CD4-positive, CD25-positive, alpha-beta regulatory T cell (primary cell): Measurements from ENCODE around the gene DLG2. TPM values are rescaled to one million over a fixed set of nuclear protein-coding genes. Genes with fewer than 3 reads are reported as not detected.

Experiments
- ATAC-seq, 2 donors: fragments of 150-1000 bp; cut with Tn5 transposase; one replicate each; pipeline ENCODE4 v1.10.0; 2021; ENCODE audit warnings: low read depth in 2 of 2, moderate number of reproducible peaks in 2 of 2, moderate library complexity in 1 of 2
- DNase-seq, 3 donors: peaks; one replicate each; pipeline versions ENCODE4 v3.0.0 to v3.0.0-alpha.2; 2012 to 2022; ENCODE audit warnings: mixed read lengths in 1 of 3
- H3K27ac ChIP-seq: one replicate; pipeline ENCODE4 v1.7.0; 2013; ENCODE audit warnings: mild to moderate bottlenecking, low read length; ENCODE audit not compliant: insufficient read depth, poor library complexity, severe bottlenecking
- H3K27me3 ChIP-seq: one replicate; pipeline ENCODE4 v1.7.0; 2013; ENCODE audit warnings: low read length; ENCODE audit not compliant: control insufficient read depth, insufficient read depth
- H3K36me3 ChIP-seq: one replicate; pipeline ENCODE4 v1.7.0; 2013; ENCODE audit warnings: mild to moderate bottlenecking, low read length, moderate library complexity; ENCODE audit not compliant: control insufficient read depth, insufficient read depth
- H3K4me1 ChIP-seq: 2 replicates; pipeline ENCODE4 v1.7.0; 2013; ENCODE audit warnings: mild to moderate bottlenecking, low read length; ENCODE audit not compliant: insufficient read depth, control insufficient read depth, poor library complexity, severe bottlenecking
- H3K4me3 ChIP-seq: one replicate; pipeline ENCODE4 v1.7.0; 2013; ENCODE audit warnings: low read depth, mild to moderate bottlenecking, low read length, moderate library complexity
- H3K9me3 ChIP-seq, 2 experiments: 1 replicate in 1 of 2; 2 replicates in 1 of 2; pipeline ENCODE4 v1.7.0; 2013; ENCODE audit warnings: low read length in 2 of 2, mild to moderate bottlenecking in 1 of 2, moderate library complexity in 1 of 2; ENCODE audit not compliant: control insufficient read depth in 2 of 2
- H3K27ac Mint-ChIP-seq, 3 donors: one replicate each; pipeline ENCODE4 v1.8.0; 2020 to 2022; ENCODE audit warnings: mild to moderate bottlenecking in 3 of 3, mixed read lengths in 3 of 3, moderate library complexity in 2 of 3
- H3K27me3 Mint-ChIP-seq: one replicate; pipeline ENCODE4 v1.8.0; 2022; ENCODE audit warnings: mild to moderate bottlenecking, mixed read lengths
- H3K36me3 Mint-ChIP-seq: one replicate; pipeline ENCODE4 v1.8.0; 2020; ENCODE audit warnings: mixed read lengths
- H3K4me1 Mint-ChIP-seq, 4 donors: one replicate each; pipeline ENCODE4 v1.8.0; 2020 to 2022; ENCODE audit warnings: mixed read lengths in 4 of 4, mild to moderate bottlenecking in 1 of 4
- H3K4me3 Mint-ChIP-seq, 4 donors: one replicate each; pipeline ENCODE4 v1.8.0; 2020 to 2022; ENCODE audit warnings: mild to moderate bottlenecking in 4 of 4, mixed read lengths in 4 of 4, moderate library complexity in 3 of 4
- H3K9me3 Mint-ChIP-seq, 7 donors: one replicate each; pipeline ENCODE4 v1.8.0; 2020 to 2022; ENCODE audit warnings: mixed read lengths in 7 of 7, mild to moderate bottlenecking in 3 of 7, moderate library complexity in 2 of 7
- polyA plus RNA-seq, 4 donors: library from polyadenylated mRNA; unstranded; fragments of 300-500 nt; fragmentation: Illumina TruSeq; gene quantifications; one replicate each; pipeline ENCODE4 v1.2.3, GENCODE V29; 2021
- total RNA-seq: library from RNA; stranded (reverse); gene quantifications from one replicate; pipeline ENCODE4 v1.2.3, GENCODE V29; 2022

Gene DLG2
- total and polyA plus RNA-seq, 5 donors from 2014 or later: 0.26 to 2.0 (median 0.94) TPM

DNA sequence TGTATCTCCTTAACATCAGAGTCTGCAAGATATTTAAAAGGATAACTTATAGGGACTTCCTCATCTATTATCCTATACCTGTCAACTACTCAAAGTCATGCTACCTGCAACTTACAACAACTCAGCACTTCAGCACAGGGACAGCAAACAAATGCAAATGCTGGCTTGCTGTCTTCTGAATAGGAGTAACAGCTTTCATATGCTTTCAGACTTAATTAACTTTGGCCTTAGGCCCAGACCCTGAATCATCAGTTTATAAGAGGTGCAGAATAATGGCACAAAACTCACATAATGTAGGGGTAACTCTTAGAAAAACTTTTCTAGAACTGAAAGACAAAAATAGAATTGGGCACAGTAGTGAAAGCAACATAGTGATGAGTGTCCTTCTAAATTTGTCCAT is 953.4 kb downstream of the DLG2 start:
- H3K9me3 Mint-ChIP-seq: peaks cover 0 to 22% (median 8%) of the 10 kb centered on the region in 7 donors
- Histone ChIP-seq H3K36me3 (no peaks in the 10 kb centered on the region), H3K4me1 (no peaks in the 10 kb centered on the region), H3K27ac (no peak overlapping the region), H3K4me3 (no peak overlapping the region), H3K9me3 (peaks cover 0 to 2% of the 10 kb centered on the region in 2 experiments), H3K27me3 (no peaks in the 10 kb centered on the region)
- no peaks in the 10 kb centered on the region for H3K27me3 Mint-ChIP-seq
- DNase-seq: no peak
- no peak overlapping the region for H3K27ac Mint-ChIP-seq
- no peak overlapping the region for H3K4me3 Mint-ChIP-seq
- no peaks in the 10 kb centered on the region for H3K4me1 Mint-ChIP-seq
- peaks cover 3% of the 10 kb centered on the region for H3K36me3 Mint-ChIP-seq
- ATAC-seq: no peak

DNA sequence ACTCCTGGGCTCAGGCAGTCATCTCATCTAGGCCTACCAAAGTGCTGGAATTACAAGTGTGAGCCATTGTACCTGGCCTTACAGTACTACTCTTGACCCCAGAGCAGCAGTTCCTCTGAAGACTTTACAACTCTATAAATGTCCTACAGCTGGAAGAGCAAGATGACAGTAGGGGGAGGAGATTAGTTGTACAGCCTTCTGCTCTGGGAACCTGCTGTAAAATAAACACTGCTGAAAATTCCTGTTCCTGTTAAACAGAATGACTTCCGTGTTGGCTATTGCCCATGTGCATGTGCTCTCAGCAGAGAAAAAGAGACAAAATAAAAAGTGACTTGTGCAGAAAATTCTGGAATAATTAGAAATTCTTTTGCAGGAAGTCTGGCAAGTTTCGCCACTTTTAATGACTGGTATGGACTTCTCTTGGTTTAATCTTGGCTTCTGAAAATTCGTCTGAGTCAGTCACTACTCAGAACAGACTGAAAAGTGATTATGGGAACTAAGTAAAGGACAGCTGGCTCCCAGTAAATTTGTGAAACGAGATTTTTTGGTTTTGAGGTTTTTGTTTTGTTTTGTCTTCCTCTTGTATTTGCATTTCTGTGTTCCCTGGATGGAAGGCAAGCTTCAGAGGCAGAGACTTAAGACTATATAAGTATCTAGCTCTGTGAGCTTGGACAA is 955.7 kb downstream of the DLG2 start:
- no peaks in the 10 kb centered on the region for H3K27me3 Mint-ChIP-seq
- no peaks in the 10 kb centered on the region for H3K27me3 ChIP-seq
- H3K4me3 Mint-ChIP-seq: no peak overlapping the region
- no peak overlapping the region for H3K27ac Mint-ChIP-seq
- no peak for ATAC-seq
- no peaks in the 10 kb centered on the region for H3K4me1 Mint-ChIP-seq
- no peak overlapping the region for H3K27ac ChIP-seq
- DNase-seq: no peak
- H3K4me3 ChIP-seq: no peak overlapping the region
- H3K36me3 ChIP-seq: no peaks in the 10 kb centered on the region
- peaks cover 3% of the 10 kb centered on the region for H3K36me3 Mint-ChIP-seq
- H3K4me1 ChIP-seq: no peaks in the 10 kb centered on the region
- H3K9me3 Mint-ChIP-seq: peaks cover 0 to 22% (median 9%) of the 10 kb centered on the region in 7 donors
- H3K9me3 ChIP-seq: peaks cover 2 to 6% of the 10 kb centered on the region in 2 experiments

DNA sequence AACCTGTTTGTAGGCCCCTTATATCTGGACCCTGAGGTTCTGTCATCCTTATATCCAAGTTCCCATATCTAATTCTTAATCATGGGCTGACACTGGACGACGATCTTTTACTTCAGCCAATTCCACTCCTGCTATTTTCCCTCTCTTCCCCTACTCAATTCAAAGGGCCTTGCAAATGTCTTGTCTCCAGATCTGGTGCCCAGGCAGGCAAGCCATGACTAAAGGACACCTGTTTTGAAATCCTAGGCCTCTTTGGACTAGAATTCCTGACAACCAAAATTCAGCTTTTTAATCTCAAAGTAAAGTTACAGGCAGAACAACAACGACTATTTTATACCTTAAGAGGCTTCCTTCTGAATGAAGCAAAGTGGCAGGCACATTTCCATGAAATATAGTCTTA is 963.4 kb downstream of the DLG2 start:
- Histone ChIP-seq H3K9me3 (peaks cover 0 to 6% of the 10 kb centered on the region in 2 experiments), H3K27ac (no peak overlapping the region), H3K36me3 (no peaks in the 10 kb centered on the region), H3K4me3 (no peak overlapping the region), H3K27me3 (no peaks in the 10 kb centered on the region), H3K4me1 (no peaks in the 10 kb centered on the region)
- no peak overlapping the region for H3K27ac Mint-ChIP-seq
- no peak for ATAC-seq
- no peak overlapping the region for H3K4me3 Mint-ChIP-seq
- no peaks in the 10 kb centered on the region for H3K36me3 Mint-ChIP-seq
- no peaks in the 10 kb centered on the region for H3K27me3 Mint-ChIP-seq
- DNase-seq: no peak
- peaks cover 4 to 18% (median 9%) of the 10 kb centered on the region in 7 donors for H3K9me3 Mint-ChIP-seq
- H3K4me1 Mint-ChIP-seq: no peaks in the 10 kb centered on the region

DNA sequence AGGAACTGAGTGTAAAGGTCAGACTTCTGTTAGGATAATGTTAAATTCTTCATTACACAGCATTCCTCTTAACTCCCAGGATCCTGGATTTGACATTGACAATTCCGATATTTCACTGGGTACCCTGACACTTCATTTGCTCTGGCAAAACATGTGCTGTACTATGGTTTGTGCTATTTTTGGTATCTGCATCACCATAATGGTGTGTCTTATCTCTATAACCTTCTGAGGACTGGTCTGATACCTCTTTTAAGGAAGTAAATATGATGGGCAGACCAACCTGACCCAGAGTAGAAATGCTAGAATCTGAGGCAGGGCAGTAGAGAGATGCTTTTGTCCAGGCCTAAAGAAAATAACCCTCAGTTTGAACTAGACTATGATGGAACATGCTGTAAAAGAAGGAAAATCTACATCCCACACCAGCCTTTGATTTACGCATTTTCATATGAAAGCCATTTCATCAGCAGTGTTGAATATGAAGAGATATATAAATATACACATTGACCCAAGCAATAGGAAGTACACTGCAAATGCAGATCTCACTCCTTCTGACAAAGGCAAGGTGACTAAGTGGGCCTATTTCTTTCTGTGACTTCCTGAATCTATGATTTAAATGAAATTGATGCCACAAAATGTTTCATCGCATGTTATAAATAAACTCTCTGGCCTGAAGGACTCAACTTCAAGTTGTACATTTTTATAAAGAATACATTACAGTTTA is 966.7 kb downstream of the DLG2 start:
- peaks cover 3 to 34% (median 9%) of the 10 kb centered on the region in 7 donors for H3K9me3 Mint-ChIP-seq
- no peaks in the 10 kb centered on the region for H3K27me3 ChIP-seq

DNA sequence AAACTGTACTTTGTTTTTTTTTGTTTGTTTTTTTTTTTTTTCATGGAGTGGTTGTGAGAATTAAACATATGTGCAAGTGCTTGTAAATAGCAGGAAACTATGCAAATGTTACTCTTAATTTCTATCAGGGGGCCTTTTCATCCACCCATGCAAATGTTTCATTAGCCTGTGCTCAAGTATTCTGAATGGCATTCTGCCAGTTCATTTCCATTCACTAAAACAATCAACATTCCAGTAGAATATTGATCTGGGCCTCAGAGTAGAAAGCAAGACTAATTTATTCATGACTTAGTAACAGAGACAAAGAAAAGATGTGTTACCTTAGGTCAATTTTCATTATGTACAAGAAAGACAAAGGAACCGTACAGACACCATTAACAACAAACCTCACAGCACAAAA is 971.4 kb downstream of the DLG2 start:
- H3K27ac ChIP-seq: no peak overlapping the region
- no peaks in the 10 kb centered on the region for H3K36me3 Mint-ChIP-seq
- H3K9me3 ChIP-seq: no peaks in the 10 kb centered on the region
- peaks cover 0 to 42% (median 9%) of the 10 kb centered on the region in 7 donors for H3K9me3 Mint-ChIP-seq
- no peak overlapping the region for H3K4me3 ChIP-seq
- no peaks in the 10 kb centered on the region for H3K4me1 Mint-ChIP-seq
- no peaks in the 10 kb centered on the region for H3K36me3 ChIP-seq
- H3K27ac Mint-ChIP-seq: no peak overlapping the region
- ATAC-seq (no peak), DNase-seq (no peak)
- no peak overlapping the region for H3K4me3 Mint-ChIP-seq
- no peaks in the 10 kb centered on the region for H3K4me1 ChIP-seq
- no peaks in the 10 kb centered on the region for H3K27me3 ChIP-seq
- H3K27me3 Mint-ChIP-seq: no peaks in the 10 kb centered on the region

More for the DNA sequence above, 966.7 kb downstream of the DLG2 start:
- Histone ChIP-seq H3K36me3 (no peaks in the 10 kb centered on the region), H3K4me3 (no peak overlapping the region), H3K4me1 (no peaks in the 10 kb centered on the region), H3K27ac (no peak overlapping the region), H3K9me3 (no peaks in the 10 kb centered on the region)
- Mint-ChIP-seq H3K4me1 (no peaks in the 10 kb centered on the region), H3K36me3 (no peaks in the 10 kb centered on the region), H3K4me3 (no peak overlapping the region), H3K27ac (no peak overlapping the region), H3K27me3 (no peaks in the 10 kb centered on the region)
- DNase-seq (no peak), ATAC-seq (no peak)

DNA sequence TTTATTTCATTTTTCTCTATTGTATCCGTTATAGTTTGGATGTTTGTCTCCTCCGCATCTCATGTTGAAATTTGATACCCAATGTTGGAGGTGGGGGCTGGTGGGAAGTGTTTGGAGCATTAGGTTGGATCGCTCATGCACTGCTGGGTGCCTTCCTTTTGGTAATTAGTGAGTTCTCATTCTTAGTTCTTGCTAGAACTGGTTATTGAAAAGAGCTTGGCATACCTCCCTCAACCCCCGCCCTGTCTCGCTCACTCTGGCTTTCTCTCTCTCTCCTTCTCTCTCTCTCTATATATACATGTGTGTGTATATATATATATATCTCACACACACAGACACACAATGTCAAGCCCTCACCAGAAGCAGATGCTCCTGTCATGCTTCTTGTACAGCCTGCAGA is 978.7 kb downstream of the DLG2 start:
- no peaks in the 10 kb centered on the region for H3K27me3 ChIP-seq
- no peak overlapping the region for H3K4me3 ChIP-seq
- ATAC-seq (no peak), DNase-seq (no peak)
- Mint-ChIP-seq H3K9me3 (peaks cover 0 to 34% (median 3%) of the 10 kb centered on the region in 7 donors), H3K36me3 (no peaks in the 10 kb centered on the region), H3K27ac (no peak overlapping the region), H3K27me3 (no peaks in the 10 kb centered on the region), H3K4me3 (no peak overlapping the region), H3K4me1 (no peaks in the 10 kb centered on the region)
- no peaks in the 10 kb centered on the region for H3K36me3 ChIP-seq
- H3K9me3 ChIP-seq: no peaks in the 10 kb centered on the region
- no peaks in the 10 kb centered on the region for H3K4me1 ChIP-seq
- H3K27ac ChIP-seq: no peak overlapping the region

DNA sequence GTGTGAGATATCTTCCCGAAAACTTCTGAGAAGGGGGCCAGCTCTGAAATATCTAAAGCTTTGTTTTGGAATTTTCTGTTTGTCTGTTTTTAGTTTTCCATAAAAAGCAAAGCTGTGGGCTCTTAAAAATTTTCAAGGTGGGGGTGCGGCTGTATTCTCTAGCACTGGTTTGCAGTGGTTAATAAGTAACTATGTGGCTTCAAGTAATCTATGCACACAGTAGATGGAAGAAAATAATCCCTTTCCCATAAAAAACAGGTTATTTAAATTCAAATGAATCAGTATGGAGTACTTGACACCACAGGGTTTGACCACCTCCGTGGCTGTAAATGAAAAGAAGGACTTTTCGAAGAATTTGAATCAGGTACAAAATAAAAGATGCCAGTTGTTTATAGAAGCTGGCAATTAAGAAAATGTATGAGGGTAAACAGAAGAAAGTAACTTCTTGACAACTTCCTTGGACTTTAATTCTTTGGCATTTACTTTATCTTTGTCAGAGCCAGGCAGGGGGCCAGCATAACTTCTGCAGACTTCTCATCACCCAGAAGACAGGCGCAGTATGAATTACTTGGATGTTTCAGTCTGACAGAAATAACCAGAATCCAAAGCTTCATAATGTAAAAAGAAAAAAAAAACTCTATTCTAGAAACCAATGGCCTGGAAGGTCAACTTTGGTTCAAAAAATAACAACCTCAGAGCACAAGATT is 981.0 kb downstream of the DLG2 start:
- H3K4me3 ChIP-seq: no peak overlapping the region
- DNase-seq (no peak), ATAC-seq (no peak)
- no peaks in the 10 kb centered on the region for H3K27me3 Mint-ChIP-seq
- H3K4me1 Mint-ChIP-seq: no peaks in the 10 kb centered on the region
- no peak overlapping the region for H3K27ac Mint-ChIP-seq
- H3K27ac ChIP-seq: no peak overlapping the region
- H3K9me3 ChIP-seq: no peaks in the 10 kb centered on the region
- no peaks in the 10 kb centered on the region for H3K4me1 ChIP-seq
- peaks cover 0 to 30% (median 3%) of the 10 kb centered on the region in 7 donors for H3K9me3 Mint-ChIP-seq
- H3K27me3 ChIP-seq: no peaks in the 10 kb centered on the region
- H3K36me3 Mint-ChIP-seq: no peaks in the 10 kb centered on the region
- H3K36me3 ChIP-seq: no peaks in the 10 kb centered on the region
- no peak overlapping the region for H3K4me3 Mint-ChIP-seq
